Fibroblast of skin of left biceps (primary cell): ENCODE results near the gene PLPP1.

Experiments used
- DNase-seq, 2 experiments: peaks; one replicate each; pipeline ENCODE4 v3.0.0-alpha.2; 2013; ENCODE audit warnings: low read depth in 2 of 2

Gene PLPP1

GRCh38 chr5:55450050-55450765 lies 84.6 kb downstream of the PLPP1 start:
- peak in 1 of 2 experiments; percentile 28 for DNase-seq

- no peak for DNase-seq
Observed at GRCh38 chr5:55446640-55447351, 88.0 kb downstream of the PLPP1 start.

DNA sequence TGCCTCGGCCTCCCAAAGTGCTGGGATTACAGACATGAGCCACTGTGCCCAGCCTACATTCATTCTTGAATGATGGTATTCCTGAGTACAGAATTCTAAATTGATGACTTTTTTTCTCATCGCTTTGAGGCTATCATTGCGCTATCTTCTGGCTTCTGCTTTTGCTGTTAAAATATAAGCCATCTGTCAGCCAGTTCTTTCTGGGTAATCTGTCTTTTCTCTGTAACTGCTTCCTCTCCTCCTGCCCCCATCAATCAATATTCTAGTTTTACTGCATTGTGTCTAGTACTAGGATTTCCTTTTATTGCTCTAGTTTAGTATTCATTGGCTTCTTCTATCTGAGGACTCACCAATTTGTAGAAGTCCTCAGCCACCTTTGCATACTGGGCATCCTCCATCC lies 89.0 kb downstream of the PLPP1 start:
- no peak for DNase-seq

GRCh38 chr5:55441954-55442353 lies 92.8 kb downstream of the PLPP1 start:
- no peak for DNase-seq

DNA sequence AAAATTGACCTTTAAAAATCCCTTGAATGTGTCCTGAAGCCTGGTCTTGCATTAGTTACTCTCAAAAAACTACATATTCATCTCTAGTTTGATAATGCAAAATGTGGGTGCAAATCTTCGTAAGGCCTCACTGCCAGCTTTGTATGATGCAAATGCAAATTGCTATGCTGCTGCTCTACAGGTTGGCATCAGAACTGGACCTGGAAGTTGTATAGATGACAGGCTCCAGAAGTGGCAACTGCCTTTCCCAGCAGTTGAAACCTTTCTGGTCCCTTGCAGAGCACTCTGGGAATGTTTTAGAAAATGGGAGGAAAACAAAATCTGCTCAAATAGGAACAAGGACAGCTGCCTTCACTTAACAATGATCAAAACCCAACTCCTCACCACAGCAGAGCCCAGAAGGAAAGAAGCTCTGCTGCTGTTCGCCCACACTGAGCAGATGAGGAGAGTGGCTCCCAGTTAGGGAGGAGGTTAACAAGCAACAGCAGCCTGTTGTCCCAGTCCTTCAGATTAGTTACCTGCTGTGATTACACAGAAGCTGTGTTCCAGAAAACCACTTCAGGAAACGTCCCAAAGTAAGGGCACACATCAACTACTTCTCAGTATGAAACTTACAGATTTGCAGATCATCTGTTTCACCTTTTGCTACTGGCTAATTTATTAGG lies 93.5 kb downstream of the PLPP1 start:
- no peak for DNase-seq

GRCh38 chr5:55440188-55440646 lies 94.5 kb downstream of the PLPP1 start:
- DNase-seq, result no peak

- DNase-seq, result peak; percentile 79 to 83
Observed at GRCh38 chr5:55438998-55439397, 95.8 kb downstream of the PLPP1 start.

DNA sequence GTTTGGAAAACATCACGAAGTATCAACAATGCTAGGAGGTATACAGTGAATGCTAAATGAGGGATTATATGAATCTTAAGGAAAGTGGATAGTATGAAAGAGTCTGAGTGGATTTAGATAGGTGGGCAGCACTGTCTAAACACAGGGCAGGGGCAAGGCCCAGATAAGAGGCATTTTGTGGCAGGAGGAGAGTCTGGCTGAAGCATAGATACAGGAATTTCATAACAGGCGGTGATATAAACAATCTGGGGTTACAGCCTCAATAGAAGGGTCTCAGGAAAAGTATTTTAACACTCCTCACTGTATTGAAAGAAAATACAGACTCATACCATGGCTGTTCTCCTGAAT lies 96.9 kb downstream of the PLPP1 start:
- DNase-seq, result no peak

- no peak for DNase-seq
Observed at GRCh38 chr5:55437452-55437851, 97.3 kb downstream of the PLPP1 start.

DNA sequence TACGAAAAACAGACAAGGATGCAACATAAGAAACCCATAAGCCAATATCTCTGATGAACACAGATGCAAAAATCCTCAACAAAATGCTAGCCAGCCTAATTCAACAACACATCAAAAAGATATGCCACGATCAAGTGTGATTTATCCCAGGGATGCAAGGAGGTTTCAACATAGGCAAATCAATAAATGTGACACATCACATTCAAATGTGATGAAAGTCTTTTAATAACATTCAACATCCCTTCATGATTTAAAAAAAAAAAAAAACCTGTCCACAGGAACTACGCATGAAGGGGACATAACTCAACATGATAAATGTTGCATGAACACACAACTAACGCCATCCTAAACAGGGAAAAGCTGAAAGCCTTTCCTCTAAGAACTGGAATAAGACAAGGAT lies 102.2 kb downstream of the PLPP1 start:
- DNase-seq, result no peak

GRCh38 chr5:55429613-55430253 lies 105.0 kb downstream of the PLPP1 start:
- DNase-seq, result no peak

DNA sequence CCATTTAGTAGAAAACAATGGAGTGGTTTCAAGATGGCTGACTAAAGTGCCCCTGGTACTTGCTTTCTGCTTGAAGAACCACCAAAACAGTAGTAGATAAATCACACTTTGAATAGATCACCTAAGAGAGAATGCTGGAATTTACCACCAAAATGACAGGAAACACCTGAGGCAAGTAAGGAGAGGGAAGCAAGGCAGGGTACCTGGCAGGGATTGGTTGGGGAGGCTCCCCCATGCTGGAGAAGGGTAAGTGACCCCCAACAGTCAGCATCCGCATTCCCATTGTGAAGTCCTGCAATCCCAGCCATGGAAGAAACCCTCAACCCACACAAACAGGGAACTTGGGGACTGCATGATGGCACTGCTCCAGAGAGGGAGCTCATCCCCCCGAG lies 105.5 kb downstream of the PLPP1 start:
- no peak for DNase-seq

- no peak for DNase-seq
Observed at GRCh38 chr5:55427157-55427556, 107.6 kb downstream of the PLPP1 start.

GRCh38 chr5:55426455-55426854 lies 108.3 kb downstream of the PLPP1 start:
- no peak for DNase-seq

- DNase-seq, result no peak
Observed at GRCh38 chr5:55421074-55421529, 113.7 kb downstream of the PLPP1 start.

- peak; percentile 91 to 92 for DNase-seq
Observed at GRCh38 chr5:55418994-55419968, 115.5 kb downstream of the PLPP1 start.

DNA sequence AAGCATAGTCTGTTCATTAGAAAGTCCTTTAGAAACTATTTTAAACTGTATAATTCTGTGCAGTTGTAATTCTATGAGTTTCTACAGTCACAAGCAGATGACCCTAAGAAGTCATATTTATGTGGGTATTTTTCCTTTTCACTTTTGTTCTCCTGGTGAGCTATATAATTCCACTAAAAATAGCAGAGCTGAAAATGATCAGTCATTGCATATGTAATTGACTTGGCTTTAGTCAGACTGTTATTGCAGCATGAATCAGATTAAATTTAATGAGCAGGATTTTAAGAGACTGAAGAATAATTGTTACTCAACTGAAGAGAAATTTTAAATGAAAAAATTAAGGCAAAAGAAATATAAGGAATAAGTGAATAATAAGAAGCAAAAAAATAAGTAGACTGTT lies 118.5 kb downstream of the PLPP1 start:
- DNase-seq, result no peak

GRCh38 chr5:55415071-55415470 lies 119.7 kb downstream of the PLPP1 start:
- no peak for DNase-seq

DNA sequence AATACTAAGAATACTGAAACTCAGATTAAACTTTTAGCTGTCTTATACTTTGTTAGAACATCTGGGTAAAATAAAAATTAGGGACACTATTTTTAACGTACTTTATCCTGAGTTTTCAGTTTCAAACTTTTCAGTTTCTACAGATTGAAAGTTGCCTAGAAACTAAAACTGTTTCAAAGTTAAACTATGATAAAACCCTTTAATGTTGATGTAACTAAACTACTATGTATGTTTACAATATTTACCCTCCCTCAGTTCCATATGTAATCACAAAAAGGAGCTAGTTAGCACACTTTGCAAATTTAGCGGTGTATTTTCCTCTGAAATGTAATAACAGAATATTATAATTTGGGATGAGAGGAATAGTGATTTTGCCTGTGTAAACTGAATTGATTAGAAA lies 121.1 kb downstream of the PLPP1 start:
- DNase-seq, result no peak

DNA sequence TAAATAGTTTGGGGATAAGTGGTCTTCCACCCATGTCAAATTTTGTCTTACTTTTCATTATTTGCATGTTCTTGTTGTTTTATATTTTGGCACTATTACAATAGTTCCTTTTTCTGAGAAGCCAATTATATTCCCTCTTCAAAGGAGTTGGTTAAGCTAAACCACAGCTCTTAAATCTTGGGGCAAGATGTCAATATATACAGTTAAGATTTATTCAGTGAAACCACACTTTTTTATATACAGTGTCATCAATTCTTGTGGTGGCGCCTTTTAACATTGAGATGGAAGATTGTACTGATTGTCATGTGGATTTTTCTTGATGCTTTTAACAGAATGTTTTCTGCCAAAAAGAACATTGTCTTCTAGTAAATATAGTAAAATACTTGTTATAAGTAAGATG lies 122.9 kb downstream of the PLPP1 start:
- no peak for DNase-seq

GRCh38 chr5:55410845-55411244 lies 123.9 kb downstream of the PLPP1 start:
- DNase-seq, result no peak
